Measurements from ENCODE around the gene HIGD1B. TPM values are rescaled to one million over a fixed set of nuclear protein-coding genes. Genes with fewer than 3 reads are reported as not detected.
A peak's percentile ranks its signal among the peaks of the same experiment; 100 is the strongest.

HIGD1B gene
- total and polyA plus RNA-seq, 2 of the 13 experiments (the other 11 are each of a cell fraction or from before 2014, with no cell fraction given), result not detected

DNA sequence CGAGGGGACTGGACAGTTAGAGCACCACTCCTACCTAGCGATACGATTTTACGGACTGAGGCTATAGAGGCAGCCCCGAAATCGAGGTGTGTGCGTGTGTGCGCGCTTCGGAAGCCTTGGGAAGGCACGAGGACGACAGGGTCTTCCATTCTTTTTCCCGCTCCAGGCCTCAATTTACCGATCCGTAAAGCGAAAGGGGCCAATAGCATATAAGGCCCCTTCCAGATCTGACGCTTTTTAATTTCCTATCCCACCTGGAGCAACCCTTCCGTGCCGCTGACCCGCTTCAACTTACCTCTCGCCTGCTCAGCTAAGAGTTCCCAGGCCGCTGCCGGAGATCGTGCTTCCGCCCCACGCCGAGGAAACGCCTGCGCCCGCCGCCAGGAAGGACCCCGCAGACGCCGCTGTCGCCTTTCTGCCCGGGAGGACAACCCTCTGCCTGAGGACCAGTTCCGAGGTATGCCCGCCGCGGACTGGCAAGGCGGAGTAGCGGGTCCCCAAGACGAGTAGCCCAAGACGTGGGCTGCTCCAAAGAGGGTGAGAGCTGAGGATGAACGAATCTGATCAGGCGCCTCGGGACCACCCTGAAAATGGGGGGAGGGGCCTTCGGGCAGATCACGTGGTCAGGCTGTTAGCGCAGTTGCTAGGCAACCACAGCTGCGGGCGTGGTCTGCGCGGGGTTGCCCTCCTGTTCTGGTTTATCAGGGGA, 51.5 kb downstream of the HIGD1B start, which contains the start of gene EFTUD2:
Gene EFTUD2, minus strand, starts transcription at position 372 of the 709 bp plus-strand sequence. CDS start 4,924 bp downstream, outside the sequence.
- Histone ChIP-seq H3K4me2 (ENCODE audit: low read depth, low read length) (peak within 1 kb of the TSS; percentile 99), H3K27me3 (ENCODE audit: control insufficient read depth in 1 of 2, insufficient read depth in 2 of 2, low read length in 2 of 2) (no peaks in the 10 kb centered on the region; a peak in 1 of 5 replicates), H3K4me1 (ENCODE audit: insufficient read depth, low read length) (peaks cover 26% of the 10 kb centered on the region), H3K9ac (ENCODE audit: insufficient read depth, low read depth, low read length) (peak within 1 kb of the TSS; percentile 90), H3K9me3 (ENCODE audit: low read length) (no peaks in the 10 kb centered on the region), H3K36me3 (replicated peaks in 1 of 2; ENCODE audit: control insufficient read depth in 1 of 2, insufficient read depth in 2 of 2, low read length in 2 of 2) (peaks cover 4 to 11% of the 10 kb centered on the region in 2 experiments), H3K4me3 (replicated peaks in 1 of 3; ENCODE audit: insufficient read depth in 1 of 3, low read depth in 2 of 3, low read length in 3 of 3) (peak within 1 kb of the TSS; percentile 79 to 94 (median 87)), H2AFZ (ENCODE audit: low read length) (peak within 1 kb of the TSS; percentile 38), H4K20me1 (ENCODE audit: insufficient read depth, low read length) (no peaks in the 10 kb centered on the region), H3K79me2 (ENCODE audit: insufficient read depth, low read length) (peaks cover 33% of the 10 kb centered on the region), H3K27ac (ENCODE audit: extremely low read length, insufficient read depth, low read length) (peak within 1 kb of the TSS; percentile 89)
- ATAC-seq, result peak; percentile 88
- under 1% methylated on average over 48 of the region's 54 CpGs for WGBS (ENCODE audit: low lambda C conversion rate)
- CTCF ChIA-PET (ENCODE audit: low intra/inter-chr PET ratio, low total read pairs), result no interaction called here
- in situ Hi-C loops (cut with HindIII; ENCODE audit: extremely low pct_ligation_motif_present, low pct_unique_long_range_greater_than_20kb), result no loop called here
- peak; percentile 85 for DNase-seq (ENCODE audit: low spot score)
- POLR2A ChIA-PET, result interaction anchor here (1.0 to 1.9 kb wide), 12 partner anchors 10 to 262 kb away, joined by 3 to 11 read pairs (median 6); partner anchors contain the start of genes CCDC43, HEXIM1, HEXIM2 and KIF18B
- peak; percentile 95 for FAIRE-seq
- intact Hi-C loops (cut with micrococcal nuclease; ENCODE audit: unreplicated experiment), result no loop called here
- TSS peak; percentile 70 for BruUV-seq (replicated peaks)
- TF ChIP-seq GZF1 (CRISPR knock-in tag; IDR thresholded peaks at IDR 0.05) (no peak), ZNF614 (CRISPR knock-in tag; IDR thresholded peaks at IDR 0.05; ENCODE audit: borderline replicate concordance) (peak; percentile 97), ZNF367 (CRISPR knock-in tag; IDR thresholded peaks at IDR 0.05; ENCODE audit: borderline replicate concordance) (peak; percentile 59; the same call in 1 of the 2 replicates), ZNF746 (CRISPR knock-in tag; IDR thresholded peaks at IDR 0.05) (peak; percentile 83), ZSCAN12 (CRISPR knock-in tag; IDR thresholded peaks at IDR 0.05) (no peak; the same call in 1 of the 2 replicates), AGO2 (optimal IDR thresholded peaks at IDR 0.05; ENCODE audit: low read depth, low read length) (no peak), ARNTL (CRISPR knock-in tag; IDR thresholded peaks at IDR 0.05) (peak; percentile 89), JARID2 (CRISPR knock-in tag; IDR thresholded peaks at IDR 0.05; ENCODE audit: insufficient replicate concordance) (peak; percentile 96), KLF15 (CRISPR knock-in tag; IDR thresholded peaks at IDR 0.05; ENCODE audit: borderline replicate concordance) (no peak), NFYC (CRISPR knock-in tag; IDR thresholded peaks at IDR 0.05) (peak; percentile 48; the same call in 1 of the 2 replicates), RFXANK (CRISPR knock-in tag; IDR thresholded peaks at IDR 0.05) (peak; percentile 81; the same call in 1 of the 2 replicates), POGZ (CRISPR knock-in tag; IDR thresholded peaks at IDR 0.05) (peak; percentile 85), EEA1 (CRISPR knock-in tag; IDR thresholded peaks at IDR 0.05; ENCODE audit: borderline replicate concordance) (peak; percentile 90; the same call in 1 of the 2 replicates), ZNF720 (CRISPR knock-in tag; IDR thresholded peaks at IDR 0.05) (no peak), ZNF567 (CRISPR knock-in tag; IDR thresholded peaks at IDR 0.05; ENCODE audit: borderline replicate concordance) (peak; percentile 94; the same call in 1 of the 2 replicates), MED8 (CRISPR knock-in tag; IDR thresholded peaks at IDR 0.05; ENCODE audit: insufficient replicate concordance) (no peak)
- TF ChIP-seq, protein P1, sequence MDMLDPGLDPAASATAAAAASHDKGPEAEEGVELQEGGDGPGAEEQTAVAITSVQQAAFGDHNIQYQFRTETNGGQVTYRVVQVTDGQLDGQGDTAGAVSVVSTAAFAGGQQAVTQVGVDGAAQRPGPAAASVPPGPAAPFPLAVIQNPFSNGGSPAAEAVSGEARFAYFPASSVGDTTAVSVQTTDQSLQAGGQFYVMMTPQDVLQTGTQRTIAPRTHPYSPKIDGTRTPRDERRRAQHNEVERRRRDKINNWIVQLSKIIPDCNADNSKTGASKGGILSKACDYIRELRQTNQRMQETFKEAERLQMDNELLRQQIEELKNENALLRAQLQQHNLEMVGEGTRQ (IDR thresholded peaks at IDR 0.05; ENCODE audit: low read depth, low read length), result peak; percentile 96
- TF ChIP-seq, protein P1 (CRISPR knock-in tag; IDR thresholded peaks at IDR 0.05; ENCODE audit: borderline replicate concordance), result peak; percentile 99
- TF ChIP-seq, protein P2, sequence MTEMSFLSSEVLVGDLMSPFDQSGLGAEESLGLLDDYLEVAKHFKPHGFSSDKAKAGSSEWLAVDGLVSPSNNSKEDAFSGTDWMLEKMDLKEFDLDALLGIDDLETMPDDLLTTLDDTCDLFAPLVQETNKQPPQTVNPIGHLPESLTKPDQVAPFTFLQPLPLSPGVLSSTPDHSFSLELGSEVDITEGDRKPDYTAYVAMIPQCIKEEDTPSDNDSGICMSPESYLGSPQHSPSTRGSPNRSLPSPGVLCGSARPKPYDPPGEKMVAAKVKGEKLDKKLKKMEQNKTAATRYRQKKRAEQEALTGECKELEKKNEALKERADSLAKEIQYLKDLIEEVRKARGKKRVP (CRISPR knock-in tag; IDR thresholded peaks at IDR 0.05), result peak in 1 of 2 experiments; percentile 86; a peak in 2 of 4 replicates
- TF ChIP-seq, protein P3, sequence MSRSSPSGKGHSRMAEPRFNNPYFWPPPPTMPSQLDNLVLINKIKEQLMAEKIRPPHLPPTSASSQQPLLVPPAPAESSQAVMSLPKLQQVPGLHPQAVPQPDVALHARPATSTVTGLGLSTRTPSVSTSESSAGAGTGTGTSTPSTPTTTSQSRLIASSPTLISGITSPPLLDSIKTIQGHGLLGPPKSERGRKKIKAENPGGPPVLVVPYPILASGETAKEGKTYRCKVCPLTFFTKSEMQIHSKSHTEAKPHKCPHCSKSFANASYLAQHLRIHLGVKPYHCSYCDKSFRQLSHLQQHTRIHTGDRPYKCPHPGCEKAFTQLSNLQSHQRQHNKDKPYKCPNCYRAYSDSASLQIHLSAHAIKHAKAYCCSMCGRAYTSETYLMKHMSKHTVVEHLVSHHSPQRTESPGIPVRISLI (CRISPR knock-in tag; IDR thresholded peaks at IDR 0.05; ENCODE audit: borderline replicate concordance), result peak; percentile 69; the same call in 1 of the 2 replicates

Measured in HepG2 (cell line).